ENCODE results near the gene TNC. TPM values are rescaled to one million over a fixed set of nuclear protein-coding genes. Genes with fewer than 3 reads are reported as not detected.
A peak's percentile ranks its signal among the peaks of the same experiment; 100 is the strongest.

The TNC gene
- polyA plus RNA-seq, 2 donors = 5.3 to 16.3 TPM

- no peaks in the 10 kb centered on the region for H3K9me3 ChIP-seq (ENCODE audit: control insufficient read depth in 2 of 2, insufficient read depth in 1 of 2, low read depth in 1 of 2, low read length in 1 of 2)
- no peaks in the 10 kb centered on the region for H3K27me3 ChIP-seq (ENCODE audit: control insufficient read depth in 1 of 2, insufficient read depth in 2 of 2, low read length in 2 of 2)
- no peak overlapping the region for H3K4me3 ChIP-seq (ENCODE audit: low read depth in 1 of 2, low read length in 2 of 2)
- H3K4me1 ChIP-seq (ENCODE audit: control insufficient read depth in 2 of 2, insufficient read depth in 2 of 2, low read length in 1 of 2) = no peaks in the 10 kb centered on the region
- H3K27ac ChIP-seq (ENCODE audit: low read depth in 2 of 2, low read length in 1 of 2) = no peak overlapping the region
- no peaks in the 10 kb centered on the region for H3K36me3 ChIP-seq (ENCODE audit: control insufficient read depth in 2 of 2, insufficient read depth in 2 of 2, low read length in 1 of 2)
- 83 to 91% methylated on average over 1 of the region's 1 CpG for WGBS, 2 donors
These were observed 8.5 kb downstream of the TNC start for GRCh38 chr9:115109486-115109885.

- Histone ChIP-seq H3K4me1 (ENCODE audit: control insufficient read depth in 2 of 2, insufficient read depth in 2 of 2, low read length in 1 of 2) (no peaks in the 10 kb centered on the region), H3K9me3 (ENCODE audit: control insufficient read depth in 2 of 2, insufficient read depth in 1 of 2, low read depth in 1 of 2, low read length in 1 of 2) (no peaks in the 10 kb centered on the region), H3K27ac (ENCODE audit: low read depth in 2 of 2, low read length in 1 of 2) (no peak overlapping the region), H3K27me3 (ENCODE audit: control insufficient read depth in 1 of 2, insufficient read depth in 2 of 2, low read length in 2 of 2) (no peaks in the 10 kb centered on the region), H3K36me3 (ENCODE audit: control insufficient read depth in 2 of 2, insufficient read depth in 2 of 2, low read length in 1 of 2) (no peaks in the 10 kb centered on the region), H3K4me3 (ENCODE audit: low read depth in 1 of 2, low read length in 2 of 2) (no peak overlapping the region)
- 49 to 50% methylated on average over 2 of the region's 2 CpGs for WGBS, 2 donors
These were observed 10.3 kb downstream of the TNC start for GRCh38 chr9:115107701-115108100.

- H3K27ac ChIP-seq (ENCODE audit: low read depth in 2 of 2, low read length in 1 of 2) = no peak overlapping the region
- 21 to 23% methylated on average over 2 of the region's 2 CpGs for WGBS, 2 donors
These were observed 11.3 kb downstream of the TNC start for GRCh38 chr9:115106642-115107041.

GRCh38 chr9:115106001-115106400 lies 12.0 kb downstream of the TNC start:
- Histone ChIP-seq H3K9me3 (ENCODE audit: control insufficient read depth in 2 of 2, insufficient read depth in 1 of 2, low read depth in 1 of 2, low read length in 1 of 2) (no peaks in the 10 kb centered on the region), H3K4me3 (ENCODE audit: low read depth in 1 of 2, low read length in 2 of 2) (no peak overlapping the region), H3K36me3 (ENCODE audit: control insufficient read depth in 2 of 2, insufficient read depth in 2 of 2, low read length in 1 of 2) (no peaks in the 10 kb centered on the region), H3K27ac (ENCODE audit: low read depth in 2 of 2, low read length in 1 of 2) (peak overlapping the region in 1 of 2 donors; percentile 61), H3K4me1 (ENCODE audit: control insufficient read depth in 2 of 2, insufficient read depth in 2 of 2, low read length in 1 of 2) (no peaks in the 10 kb centered on the region), H3K27me3 (ENCODE audit: control insufficient read depth in 1 of 2, insufficient read depth in 2 of 2, low read length in 2 of 2) (no peaks in the 10 kb centered on the region)
- WGBS, 2 donors = 35 to 52% methylated on average over 1 of the region's 1 CpG

More at GRCh38 chr9:115106642-115107041, 11.3 kb downstream of the TNC start:
- H3K4me3 ChIP-seq (ENCODE audit: low read depth in 1 of 2, low read length in 2 of 2) = no peak overlapping the region
- no peaks in the 10 kb centered on the region for H3K27me3 ChIP-seq (ENCODE audit: control insufficient read depth in 1 of 2, insufficient read depth in 2 of 2, low read length in 2 of 2)
- H3K36me3 ChIP-seq (ENCODE audit: control insufficient read depth in 2 of 2, insufficient read depth in 2 of 2, low read length in 1 of 2) = no peaks in the 10 kb centered on the region
- no peaks in the 10 kb centered on the region for H3K4me1 ChIP-seq (ENCODE audit: control insufficient read depth in 2 of 2, insufficient read depth in 2 of 2, low read length in 1 of 2)
- no peaks in the 10 kb centered on the region for H3K9me3 ChIP-seq (ENCODE audit: control insufficient read depth in 2 of 2, insufficient read depth in 1 of 2, low read depth in 1 of 2, low read length in 1 of 2)

- WGBS, 2 donors = 30 to 57% methylated on average over 4 of the region's 4 CpGs
- Histone ChIP-seq H3K9me3 (ENCODE audit: control insufficient read depth in 2 of 2, insufficient read depth in 1 of 2, low read depth in 1 of 2, low read length in 1 of 2) (no peaks in the 10 kb centered on the region), H3K4me3 (ENCODE audit: low read depth in 1 of 2, low read length in 2 of 2) (no peak overlapping the region), H3K27ac (ENCODE audit: low read depth in 2 of 2, low read length in 1 of 2) (no peak overlapping the region), H3K36me3 (ENCODE audit: control insufficient read depth in 2 of 2, insufficient read depth in 2 of 2, low read length in 1 of 2) (no peaks in the 10 kb centered on the region), H3K27me3 (ENCODE audit: control insufficient read depth in 1 of 2, insufficient read depth in 2 of 2, low read length in 2 of 2) (no peaks in the 10 kb centered on the region), H3K4me1 (ENCODE audit: control insufficient read depth in 2 of 2, insufficient read depth in 2 of 2, low read length in 1 of 2) (no peaks in the 10 kb centered on the region)
These were observed 13.0 kb downstream of the TNC start for GRCh38 chr9:115104908-115105307.

- Histone ChIP-seq H3K36me3 (ENCODE audit: control insufficient read depth in 2 of 2, insufficient read depth in 2 of 2, low read length in 1 of 2) (no peaks in the 10 kb centered on the region), H3K27ac (ENCODE audit: low read depth in 2 of 2, low read length in 1 of 2) (no peak overlapping the region), H3K4me3 (ENCODE audit: low read depth in 1 of 2, low read length in 2 of 2) (no peak overlapping the region), H3K4me1 (ENCODE audit: control insufficient read depth in 2 of 2, insufficient read depth in 2 of 2, low read length in 1 of 2) (no peaks in the 10 kb centered on the region), H3K27me3 (ENCODE audit: control insufficient read depth in 1 of 2, insufficient read depth in 2 of 2, low read length in 2 of 2) (no peaks in the 10 kb centered on the region), H3K9me3 (ENCODE audit: control insufficient read depth in 2 of 2, insufficient read depth in 1 of 2, low read depth in 1 of 2, low read length in 1 of 2) (no peaks in the 10 kb centered on the region)
- WGBS, 2 donors = 82 to 83% methylated on average over 3 of the region's 3 CpGs
These were observed 14.0 kb downstream of the TNC start for GRCh38 chr9:115103746-115104477.

GRCh38 chr9:115099901-115100300 lies 18.1 kb downstream of the TNC start:
- WGBS, 2 donors = 37 to 55% methylated on average over 1 of the region's 1 CpG
- no peaks in the 10 kb centered on the region for H3K4me1 ChIP-seq (ENCODE audit: control insufficient read depth in 2 of 2, insufficient read depth in 2 of 2, low read length in 1 of 2)
- H3K4me3 ChIP-seq (ENCODE audit: low read depth in 1 of 2, low read length in 2 of 2) = no peak overlapping the region
- H3K9me3 ChIP-seq (ENCODE audit: control insufficient read depth in 2 of 2, insufficient read depth in 1 of 2, low read depth in 1 of 2, low read length in 1 of 2) = no peaks in the 10 kb centered on the region
- no peak overlapping the region for H3K27ac ChIP-seq (ENCODE audit: low read depth in 2 of 2, low read length in 1 of 2)
- H3K36me3 ChIP-seq (ENCODE audit: control insufficient read depth in 2 of 2, insufficient read depth in 2 of 2, low read length in 1 of 2) = no peaks in the 10 kb centered on the region
- no peaks in the 10 kb centered on the region for H3K27me3 ChIP-seq (ENCODE audit: control insufficient read depth in 1 of 2, insufficient read depth in 2 of 2, low read length in 2 of 2)

GRCh38 chr9:115098226-115098965 lies 19.6 kb downstream of the TNC start:
- Histone ChIP-seq H3K27ac (ENCODE audit: low read depth in 2 of 2, low read length in 1 of 2) (no peak overlapping the region), H3K36me3 (ENCODE audit: control insufficient read depth in 2 of 2, insufficient read depth in 2 of 2, low read length in 1 of 2) (no peaks in the 10 kb centered on the region), H3K27me3 (ENCODE audit: control insufficient read depth in 1 of 2, insufficient read depth in 2 of 2, low read length in 2 of 2) (no peaks in the 10 kb centered on the region), H3K9me3 (ENCODE audit: control insufficient read depth in 2 of 2, insufficient read depth in 1 of 2, low read depth in 1 of 2, low read length in 1 of 2) (no peaks in the 10 kb centered on the region), H3K4me3 (ENCODE audit: low read depth in 1 of 2, low read length in 2 of 2) (no peak overlapping the region), H3K4me1 (ENCODE audit: control insufficient read depth in 2 of 2, insufficient read depth in 2 of 2, low read length in 1 of 2) (no peaks in the 10 kb centered on the region)
- 38 to 43% methylated on average over 5 of the region's 5 CpGs for WGBS, 2 donors

- no peaks in the 10 kb centered on the region for H3K27me3 ChIP-seq (ENCODE audit: control insufficient read depth in 1 of 2, insufficient read depth in 2 of 2, low read length in 2 of 2)
- no peaks in the 10 kb centered on the region for H3K4me1 ChIP-seq (ENCODE audit: control insufficient read depth in 2 of 2, insufficient read depth in 2 of 2, low read length in 1 of 2)
- H3K4me3 ChIP-seq (ENCODE audit: low read depth in 1 of 2, low read length in 2 of 2) = no peak overlapping the region
- no peaks in the 10 kb centered on the region for H3K9me3 ChIP-seq (ENCODE audit: control insufficient read depth in 2 of 2, insufficient read depth in 1 of 2, low read depth in 1 of 2, low read length in 1 of 2)
- 80 to 87% methylated on average over 2 of the region's 2 CpGs for WGBS, 2 donors
- H3K27ac ChIP-seq (ENCODE audit: low read depth in 2 of 2, low read length in 1 of 2) = no peak overlapping the region
- H3K36me3 ChIP-seq (ENCODE audit: control insufficient read depth in 2 of 2, insufficient read depth in 2 of 2, low read length in 1 of 2) = no peaks in the 10 kb centered on the region
These were observed 24.4 kb downstream of the TNC start for GRCh38 chr9:115093520-115093919.

Data from esophagus (tissue), 2 donors.